Memory B cell (primary cell): ENCODE measurements around the gene LSS.
"Not testable (repeated sequence)": the region's sequence is repeated elsewhere in the genome, so short reads cannot be mapped to it uniquely, and the experiment has no call there.

Experiments
- ATAC-seq: fragments of 150-1000 bp; cut with Tn5 transposase; 2 replicates; pipeline ENCODE4 v1.10.0; 2021; ENCODE audit warnings: low read depth, mild to moderate bottlenecking, moderate library complexity
- DNase-seq, 2 donors: peaks; one replicate each; pipeline ENCODE4 v3.0.0; 2022; ENCODE audit warnings: low spot score in 2 of 2
- H3K27ac Mint-ChIP-seq: one replicate; pipeline ENCODE4 v1.8.0; 2022; ENCODE audit warnings: mild to moderate bottlenecking, moderate library complexity, mixed read lengths
- H3K27me3 Mint-ChIP-seq: one replicate; pipeline ENCODE4 v1.8.0; 2022; ENCODE audit warnings: mixed read lengths
- H3K36me3 Mint-ChIP-seq: one replicate; pipeline ENCODE4 v1.8.0; 2022; ENCODE audit warnings: mild to moderate bottlenecking, mixed read lengths
- H3K4me1 Mint-ChIP-seq: one replicate; pipeline ENCODE4 v1.8.0; 2022; ENCODE audit warnings: mixed read lengths
- H3K4me3 Mint-ChIP-seq: one replicate; pipeline ENCODE4 v1.8.0; 2022; ENCODE audit warnings: mild to moderate bottlenecking, moderate library complexity, mixed read lengths
- H3K9me3 Mint-ChIP-seq: one replicate; pipeline ENCODE4 v1.8.0; 2022; ENCODE audit warnings: mixed read lengths

LSS gene

DNA sequence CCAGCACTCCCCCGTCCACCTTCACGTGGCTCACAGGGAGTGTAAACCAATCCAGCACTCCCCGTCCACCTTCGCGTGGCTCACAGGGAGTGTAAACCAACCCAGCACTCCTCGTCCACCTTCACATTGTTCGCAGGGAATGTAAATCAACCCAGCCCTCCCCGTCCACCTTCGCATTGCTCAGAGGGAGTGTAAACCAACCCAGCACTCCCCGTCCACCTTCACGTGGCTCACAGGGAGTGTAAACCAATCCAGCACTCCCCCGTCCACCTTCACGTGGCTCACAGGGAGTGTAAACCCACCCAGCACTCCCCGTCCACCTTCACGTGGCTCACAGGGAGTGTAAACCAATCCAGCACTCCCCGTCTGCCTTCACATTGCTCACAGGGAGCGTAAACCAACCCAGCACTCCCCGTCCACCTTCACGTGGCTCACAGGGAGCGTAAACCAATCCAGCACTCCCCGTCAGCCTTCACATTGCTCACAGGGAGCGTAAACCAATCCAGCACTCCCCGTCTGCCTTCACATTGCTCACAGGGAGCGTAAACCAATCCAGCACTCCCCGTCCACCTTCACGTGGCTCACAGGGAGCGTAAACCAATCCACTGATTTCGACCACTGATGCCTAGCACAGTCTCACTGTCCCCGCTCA, 88.1 kb downstream of the LSS start:
- peaks cover 10% of the 10 kb centered on the region for H3K4me1 Mint-ChIP-seq
- H3K27me3 Mint-ChIP-seq, H3K9me3 Mint-ChIP-seq, H3K36me3 Mint-ChIP-seq, ATAC-seq, H3K27ac Mint-ChIP-seq, DNase-seq, H3K4me3 Mint-ChIP-seq: not testable (repeated sequence)

- Mint-ChIP-seq H3K27me3 (peaks cover 12% of the 10 kb centered on the region), H3K4me1 (peaks cover 9% of the 10 kb centered on the region), H3K9me3 (no peaks in the 10 kb centered on the region), H3K36me3 (no peaks in the 10 kb centered on the region), H3K4me3 (no peak overlapping the region), H3K27ac (no peak overlapping the region)
- DNase-seq (no peak), ATAC-seq (no peak)
These were observed 88.9 kb downstream of the LSS start for GRCh38 chr21:46139686-46140085.

- H3K4me3 Mint-ChIP-seq: no peak overlapping the region
- H3K27me3 Mint-ChIP-seq: peaks cover 11% of the 10 kb centered on the region
- ATAC-seq (no peak), DNase-seq (no peak)
- H3K27ac Mint-ChIP-seq: no peak overlapping the region
- H3K36me3 Mint-ChIP-seq: no peaks in the 10 kb centered on the region
- H3K9me3 Mint-ChIP-seq: no peaks in the 10 kb centered on the region
- peaks cover 3% of the 10 kb centered on the region for H3K4me1 Mint-ChIP-seq
These were observed 90.1 kb downstream of the LSS start for GRCh38 chr21:46138383-46138970.
